ENCODE data around the gene METTL25. TPM values are rescaled to one million over a fixed set of nuclear protein-coding genes. Genes with fewer than 3 reads are reported as not detected.

The METTL25 gene
- total and polyA plus RNA-seq, 12 donors, result 4.0 to 28.8 (median 18.5) TPM

DNA sequence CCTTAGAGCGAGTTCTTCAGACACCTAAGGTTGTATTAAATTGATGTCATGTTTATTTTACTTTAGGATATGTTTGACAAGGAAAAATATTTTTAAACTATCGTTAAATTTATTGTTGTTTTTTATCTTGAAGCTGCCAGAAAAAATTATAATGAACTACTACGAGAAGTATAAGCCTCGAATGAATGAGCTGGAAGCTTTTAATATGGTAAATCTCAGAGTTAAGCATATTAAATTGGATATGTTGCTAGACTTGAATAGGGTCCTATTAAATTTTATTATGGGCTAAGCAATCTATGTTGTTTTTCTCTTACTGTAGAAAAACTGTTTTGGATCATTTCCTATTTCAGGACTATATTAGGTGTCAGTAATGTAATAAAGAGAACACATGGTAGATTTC is 118.2 kb downstream of the METTL25 start:
- Histone ChIP-seq H3K27ac (no peak overlapping the region), H3K27me3 (no peaks in the 10 kb centered on the region), H3K9me3 (replicated peaks in 1 of 3) (no peaks in the 10 kb centered on the region), H3K36me3 (replicated peaks in 1 of 2) (no peaks in the 10 kb centered on the region), H3K4me3 (no peak overlapping the region), H3K4me1 (replicated peaks in 1 of 2) (no peaks in the 10 kb centered on the region)
- no peak for TF ChIP-seq POLR2A (IDR thresholded peaks at IDR 0.05)
- TF ChIP-seq, protein P1, sequence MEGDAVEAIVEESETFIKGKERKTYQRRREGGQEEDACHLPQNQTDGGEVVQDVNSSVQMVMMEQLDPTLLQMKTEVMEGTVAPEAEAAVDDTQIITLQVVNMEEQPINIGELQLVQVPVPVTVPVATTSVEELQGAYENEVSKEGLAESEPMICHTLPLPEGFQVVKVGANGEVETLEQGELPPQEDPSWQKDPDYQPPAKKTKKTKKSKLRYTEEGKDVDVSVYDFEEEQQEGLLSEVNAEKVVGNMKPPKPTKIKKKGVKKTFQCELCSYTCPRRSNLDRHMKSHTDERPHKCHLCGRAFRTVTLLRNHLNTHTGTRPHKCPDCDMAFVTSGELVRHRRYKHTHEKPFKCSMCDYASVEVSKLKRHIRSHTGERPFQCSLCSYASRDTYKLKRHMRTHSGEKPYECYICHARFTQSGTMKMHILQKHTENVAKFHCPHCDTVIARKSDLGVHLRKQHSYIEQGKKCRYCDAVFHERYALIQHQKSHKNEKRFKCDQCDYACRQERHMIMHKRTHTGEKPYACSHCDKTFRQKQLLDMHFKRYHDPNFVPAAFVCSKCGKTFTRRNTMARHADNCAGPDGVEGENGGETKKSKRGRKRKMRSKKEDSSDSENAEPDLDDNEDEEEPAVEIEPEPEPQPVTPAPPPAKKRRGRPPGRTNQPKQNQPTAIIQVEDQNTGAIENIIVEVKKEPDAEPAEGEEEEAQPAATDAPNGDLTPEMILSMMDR (IDR thresholded peaks at IDR 0.05), result no peak
- no peak for DNase-seq
- intact Hi-C loops (cut with DNase I), result no loop called here
- 77 to 89% (median 81%) methylated on average over 4 of the region's 4 CpGs for WGBS, 4 donors

DNA sequence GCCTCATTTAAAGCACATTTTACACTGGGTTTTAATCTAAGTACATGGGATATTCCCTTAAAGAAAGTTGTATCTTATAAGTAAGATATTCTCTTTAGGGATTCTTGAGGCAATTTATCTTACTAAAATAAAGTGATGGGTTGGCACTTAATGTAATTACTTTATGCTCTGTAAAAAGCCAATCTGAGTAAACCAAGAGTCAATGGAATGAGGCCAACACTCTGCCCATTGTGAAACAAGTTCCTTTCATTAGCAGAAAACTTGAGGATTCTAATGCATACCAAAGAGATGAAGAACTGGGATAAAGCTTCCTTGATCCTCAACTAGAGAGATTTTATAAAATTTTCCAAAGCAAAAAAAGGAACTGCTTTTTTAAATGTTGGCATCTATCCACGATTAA is 121.2 kb downstream of the METTL25 start:
- no peaks in the 10 kb centered on the region for H3K9me3 ChIP-seq (replicated peaks in 1 of 3)
- no peaks in the 10 kb centered on the region for H3K36me3 ChIP-seq (replicated peaks in 1 of 2)
- DNase-seq, result no peak
- 83 to 97% (median 87%) methylated on average over 1 of the region's 1 CpG for WGBS, 4 donors
- intact Hi-C loops (cut with DNase I), result no loop called here
- no peaks in the 10 kb centered on the region for H3K4me1 ChIP-seq (replicated peaks in 1 of 2)
- H3K27ac ChIP-seq, result no peak overlapping the region
- TF ChIP-seq, protein P1 (IDR thresholded peaks at IDR 0.05), result no peak
- TF ChIP-seq POLR2A (IDR thresholded peaks at IDR 0.05), result no peak
- H3K4me3 ChIP-seq, result no peak overlapping the region
- H3K27me3 ChIP-seq, result no peaks in the 10 kb centered on the region

DNA sequence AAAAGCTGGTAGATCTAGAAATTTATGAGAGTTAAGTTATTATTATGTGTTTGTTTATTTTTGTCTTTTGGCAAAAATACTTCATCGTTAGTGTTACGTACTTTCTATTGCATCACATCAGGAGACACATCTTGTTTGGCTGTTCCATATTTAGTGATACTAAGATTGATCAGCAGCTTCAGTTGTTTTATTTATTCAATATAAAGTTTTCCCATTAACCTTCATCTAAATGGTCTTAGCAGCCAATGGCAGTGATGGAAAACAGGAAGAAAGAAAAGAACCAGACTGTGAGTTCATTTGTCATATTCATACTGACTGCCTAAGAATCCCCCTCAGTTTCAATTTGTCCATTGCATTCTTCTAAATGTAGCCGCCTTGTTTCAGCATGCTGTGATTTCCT is 122.3 kb downstream of the METTL25 start:
- TF ChIP-seq POLR2A (IDR thresholded peaks at IDR 0.05), result no peak
- TF ChIP-seq, protein P1 (IDR thresholded peaks at IDR 0.05), result no peak
- Histone ChIP-seq H3K36me3 (replicated peaks in 1 of 2) (no peaks in the 10 kb centered on the region), H3K9me3 (replicated peaks in 1 of 3) (no peaks in the 10 kb centered on the region), H3K27me3 (no peaks in the 10 kb centered on the region), H3K4me3 (no peak overlapping the region), H3K27ac (no peak overlapping the region), H3K4me1 (replicated peaks in 1 of 2) (no peaks in the 10 kb centered on the region)
- intact Hi-C loops (cut with DNase I), result no loop called here
- 92 to 96% (median 96%) methylated on average over 3 of the region's 3 CpGs for WGBS, 4 donors
- no peak for DNase-seq

DNA sequence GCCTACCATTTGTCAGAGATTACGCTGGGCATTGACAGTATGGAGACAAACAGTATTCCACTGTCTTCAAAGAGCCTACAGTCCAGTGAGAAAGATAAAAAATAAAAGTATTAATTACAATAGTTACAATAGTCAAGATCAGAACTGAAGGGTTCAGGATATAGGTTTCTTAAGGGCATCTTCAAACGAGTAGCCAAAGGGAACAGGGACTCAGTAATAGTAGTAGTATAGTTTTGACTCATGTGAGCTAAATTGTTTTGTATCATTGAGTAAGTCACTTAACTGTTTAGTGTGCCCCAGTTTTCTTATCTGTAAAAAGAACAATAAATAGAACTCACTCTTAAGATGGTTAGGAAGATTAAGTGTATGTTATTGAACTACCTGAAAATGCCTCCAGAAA is 123.6 kb downstream of the METTL25 start:
- intact Hi-C loops (cut with DNase I), result no loop called here
- Histone ChIP-seq H3K27ac (no peak overlapping the region), H3K9me3 (replicated peaks in 1 of 3) (peaks cover 0 to 5% (median 0%) of the 10 kb centered on the region in 3 donors), H3K27me3 (no peaks in the 10 kb centered on the region), H3K4me3 (no peak overlapping the region), H3K4me1 (replicated peaks in 1 of 2) (no peaks in the 10 kb centered on the region), H3K36me3 (replicated peaks in 1 of 2) (no peaks in the 10 kb centered on the region)
- DNase-seq, result no peak
- TF ChIP-seq, protein P1 (IDR thresholded peaks at IDR 0.05), result no peak
- no peak for TF ChIP-seq POLR2A (IDR thresholded peaks at IDR 0.05)
- WGBS, 4 donors, result 85 to 92% (median 88%) methylated on average over 2 of the region's 2 CpGs

Measured in adrenal gland (tissue), 12 donors.